K562 (cell line): ENCODE results near the gene LST1. TPM values are rescaled to one million over a fixed set of nuclear protein-coding genes. Genes with fewer than 3 reads are reported as not detected.

Source experiments
- ARID2 ChIP-seq: fragments of 450-650 bp; IDR thresholded peaks from 2 replicates; pipeline ENCODE4 v1.6.1; 2017; ENCODE audit warnings: antibody characterized with exemption, mild to moderate bottlenecking
- BHLHE40 ChIP-seq: IDR thresholded peaks from 2 replicates; pipeline ENCODE4 v1.6.1; 2011; ENCODE audit warnings: low read length, improper control_type of control experiment
- C11orf30 ChIP-seq: fragments of 450-650 bp; IDR thresholded peaks from 2 replicates; pipeline ENCODE4 v1.6.1; 2016; ENCODE audit warnings: low read depth, mild to moderate bottlenecking
- CXXC5 ChIP-seq: fragments of 250-450 bp; sonication (Bioruptor Pico); IDR thresholded peaks from 2 replicates; pipeline ENCODE4 v1.8.0; 2022; ENCODE audit warnings: inconsistent platforms, mild to moderate bottlenecking, moderate library complexity
- EWSR1 ChIP-seq: fragments of 450-650 bp; IDR thresholded peaks from 2 replicates; pipeline ENCODE4 v1.6.1; 2018; ENCODE audit warnings: borderline replicate concordance, mild to moderate bottlenecking, low read depth, moderate library complexity; ENCODE audit not compliant: partially characterized antibody
- HDAC8 ChIP-seq: fragments of 450-650 bp; IDR thresholded peaks from 2 replicates; pipeline ENCODE4 v1.6.1; 2016; ENCODE audit warnings: mild to moderate bottlenecking, missing genetic modification characterization, moderate library complexity, missing compliant biosample characterization
- HLTF ChIP-seq: fragments of 450-650 bp; IDR thresholded peaks from 2 replicates; pipeline ENCODE4 v1.6.1; 2016
- MYBL2 ChIP-seq, 2 experiments: fragments of 450-650 bp in 1 of 2; sonication (generic) in 1 of 2; formaldehyde crosslinking in 1 of 2; IDR thresholded peaks; 2 replicates each; pipeline versions ENCODE4 v1.6.1 to v1.8.1; 2017 to 2022; ENCODE audit warnings: borderline replicate concordance in 1 of 2, inconsistent platforms in 1 of 2, low read depth in 1 of 2, mild to moderate bottlenecking in 1 of 2, missing genetic modification reagents in 1 of 2, moderate library complexity in 1 of 2
- NCOA1 ChIP-seq: fragments of 450-650 bp; IDR thresholded peaks from 2 replicates; pipeline ENCODE4 v1.6.1; 2016; ENCODE audit warnings: low read depth
- NR2C1 ChIP-seq, 2 experiments: fragments of 450-650 bp; IDR thresholded peaks; 2 replicates each; pipeline ENCODE4 v1.6.1; 2017; ENCODE audit warnings: mild to moderate bottlenecking in 2 of 2, antibody characterized with exemption in 1 of 2, inconsistent platforms in 1 of 2, missing compliant biosample characterization in 1 of 2, missing genetic modification characterization in 1 of 2
- POLR2A ChIP-seq: fragments of 450-650 bp; conservative IDR thresholded peaks from 2 replicates; pipeline ENCODE4 v1.6.1; 2016
- POLR2AphosphoS5 ChIP-seq: IDR thresholded peaks from 2 replicates; pipeline ENCODE4 v1.6.1; 2011; ENCODE audit warnings: mild to moderate bottlenecking, low read depth, low read length, moderate library complexity; ENCODE audit not compliant: control insufficient read depth, insufficient read depth
- POLR2B ChIP-seq: fragments of 450-650 bp; IDR thresholded peaks from 2 replicates; pipeline ENCODE4 v1.6.1; 2018; ENCODE audit warnings: low read depth; ENCODE audit not compliant: partially characterized antibody
- POLR3G ChIP-seq: IDR thresholded peaks from 2 replicates; pipeline ENCODE4 v1.6.1; 2011; ENCODE audit not compliant: insufficient read length, insufficient replicate concordance; ENCODE audit errors: extremely low read depth
- PYGO2 ChIP-seq: fragments of 450-650 bp; IDR thresholded peaks from 2 replicates; pipeline ENCODE4 v1.6.1; 2016; ENCODE audit warnings: mild to moderate bottlenecking, missing genetic modification characterization, moderate library complexity, missing compliant biosample characterization
- SIN3B ChIP-seq: fragments of 450-650 bp; IDR thresholded peaks from 2 replicates; pipeline ENCODE4 v1.6.1; 2017; ENCODE audit warnings: low read depth, mild to moderate bottlenecking, moderate library complexity
- THRAP3 ChIP-seq: fragments of 450-650 bp; IDR thresholded peaks from 2 replicates; pipeline ENCODE4 v1.6.1; 2016; ENCODE audit warnings: mild to moderate bottlenecking, inconsistent platforms, borderline replicate concordance
- ZNF175 ChIP-seq: fragments of 200-800 bp; sonication (Bioruptor generic); IDR thresholded peaks from 2 replicates; pipeline ENCODE4 v1.6.1; 2016; ENCODE audit warnings: low read depth, mild to moderate bottlenecking, missing genetic modification characterization, missing compliant biosample characterization
- ZNF224 ChIP-seq: sonication (generic); formaldehyde crosslinking; IDR thresholded peaks from 2 replicates; pipeline ENCODE4 v1.8.0; 2022; ENCODE audit warnings: mild to moderate bottlenecking, missing genetic modification reagents
- ZNF76 ChIP-seq: fragments of 250-450 bp; sonication (Bioruptor Pico); IDR thresholded peaks from 2 replicates; pipeline ENCODE4 v1.4.0; 2020; ENCODE audit warnings: mild to moderate bottlenecking, moderate library complexity, borderline replicate concordance
- ZNF77 ChIP-seq: fragments of 250-450 bp; sonication (Bioruptor Pico); IDR thresholded peaks from 2 replicates; pipeline ENCODE4 v1.5.0; 2020
- polyA plus RNA-seq, 8 experiments: library from polyadenylated mRNA; depleted of rRNA in 4 of 8; stranded (reverse) in 5 of 8; unstranded in 3 of 8; fragments of >200 nt; fragmentation: Nextera tagmentation in 2 of 8; fragmentation: Illumina TruSeq in 1 of 8; extraction: Ambion mirVana in 2 of 8; extraction: Trizol in 1 of 8; gene quantifications; 2 replicates each; pipeline versions ENCODE4 v1.2.1 to v1.2.3, GENCODE V29; 2011 to 2014; ENCODE audit warnings: inconsistent platforms in 1 of 8, missing spikeins in 1 of 8
- total RNA-seq, 7 experiments: library from RNA; depleted of rRNA in 6 of 7; stranded (reverse); fragments of >200 nt in 6 of 7; fragmentation: Illumina TruSeq in 2 of 7; extraction: Trizol in 2 of 7; gene quantifications; 2 replicates each; pipeline versions ENCODE4 v1.2.1 to v1.2.3, GENCODE V29; 2011 to 2021; ENCODE audit warnings: low replicate concordance in 1 of 7
- TF ChIP-seq, protein P1 (sequence below): sonication (generic); formaldehyde crosslinking; IDR thresholded peaks from 2 replicates; pipeline ENCODE4 v1.4.0; 2020; ENCODE audit warnings: mild to moderate bottlenecking, missing genetic modification reagents
- TF ChIP-seq, protein P2 (sequence below): IDR thresholded peaks from 2 replicates; pipeline ENCODE4 v1.6.1; 2011; ENCODE audit not compliant: insufficient read length; ENCODE audit errors: extremely low read depth
- TF ChIP-seq, protein P3 (sequence below): fragments of 250-450 bp; sonication (Bioruptor Pico); IDR thresholded peaks from 2 replicates; pipeline ENCODE4 v1.4.0; 2020; ENCODE audit warnings: borderline replicate concordance

Gene LST1
- total and polyA plus RNA-seq, 9 of the 15 experiments (the other 6 are each of a cell fraction or from before 2014, with no cell fraction given), result 0.82 to 7.8 (median 1.7) TPM

DNA sequence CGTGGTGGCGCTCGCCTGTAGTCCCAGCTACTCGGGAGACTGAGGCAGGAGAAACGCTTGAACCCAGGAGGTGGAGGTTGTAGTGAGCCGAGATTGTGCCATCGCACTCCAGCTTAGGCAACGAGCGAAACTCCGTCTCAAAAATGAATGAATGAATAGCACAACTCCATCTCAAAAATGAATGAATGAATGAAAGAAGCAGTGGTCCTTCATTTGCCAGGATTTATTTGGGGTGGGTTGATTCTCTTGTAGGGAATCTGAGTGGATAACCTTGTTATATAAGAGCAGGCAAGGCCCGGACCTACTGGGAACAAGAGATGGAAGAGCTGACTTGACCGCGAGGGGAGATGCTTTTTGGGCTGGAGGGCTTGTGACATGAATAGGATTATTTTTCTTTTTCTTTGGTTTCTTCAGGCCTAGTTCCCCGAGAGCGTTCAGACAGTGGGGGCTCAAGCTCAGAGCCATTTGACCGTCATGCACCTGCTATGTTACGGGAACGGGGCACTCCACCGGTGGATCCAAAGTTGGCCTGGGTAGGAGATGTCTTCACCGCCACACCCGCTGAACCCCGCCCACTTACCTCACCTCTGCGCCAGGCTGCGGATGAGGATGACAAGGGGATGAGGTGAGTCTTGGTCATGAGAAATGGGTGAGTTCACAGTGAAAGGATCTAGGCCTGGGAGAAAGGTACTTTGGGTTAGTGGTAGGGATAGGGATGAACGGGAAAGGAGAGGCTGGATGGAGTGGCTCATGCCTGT is 44.3 kb downstream of the LST1 start (continued):
- TF ChIP-seq ARID2 (no peak), POLR2B (peak; percentile 69), THRAP3 (no peak), SIN3B (no peak), ZNF224 (peak; percentile 33; the same call in 1 of the 2 replicates), ZNF77 (CRISPR knock-in tag) (no peak), BHLHE40 (no peak), ZNF76 (CRISPR knock-in tag) (no peak), POLR3G (no peak), C11orf30 (no peak), CXXC5 (CRISPR knock-in tag) (0 out of 2 replicates have a peak, but pooled peaks have one; percentile 8), EWSR1 (no peak), NCOA1 (no peak), MYBL2 (IDR thresholded peaks at IDR 0.05; ENCODE audit: low read depth) (no peak), MYBL2 (CRISPR knock-in tag; IDR thresholded peaks at IDR 0.05; ENCODE audit: borderline replicate concordance) (no peak), ZNF175 (CRISPR knock-in tag) (no peak), POLR2AphosphoS5 (peak; percentile 35; the same call in 1 of the 2 replicates), NR2C1 (IDR thresholded peaks at IDR 0.05) (no peak), NR2C1 (tag; IDR thresholded peaks at IDR 0.05) (no peak), POLR2A (peak; percentile 68), HLTF (no peak), PYGO2 (tag) (no peak), HDAC8 (tag) (no peak)
- TF ChIP-seq, protein P1, sequence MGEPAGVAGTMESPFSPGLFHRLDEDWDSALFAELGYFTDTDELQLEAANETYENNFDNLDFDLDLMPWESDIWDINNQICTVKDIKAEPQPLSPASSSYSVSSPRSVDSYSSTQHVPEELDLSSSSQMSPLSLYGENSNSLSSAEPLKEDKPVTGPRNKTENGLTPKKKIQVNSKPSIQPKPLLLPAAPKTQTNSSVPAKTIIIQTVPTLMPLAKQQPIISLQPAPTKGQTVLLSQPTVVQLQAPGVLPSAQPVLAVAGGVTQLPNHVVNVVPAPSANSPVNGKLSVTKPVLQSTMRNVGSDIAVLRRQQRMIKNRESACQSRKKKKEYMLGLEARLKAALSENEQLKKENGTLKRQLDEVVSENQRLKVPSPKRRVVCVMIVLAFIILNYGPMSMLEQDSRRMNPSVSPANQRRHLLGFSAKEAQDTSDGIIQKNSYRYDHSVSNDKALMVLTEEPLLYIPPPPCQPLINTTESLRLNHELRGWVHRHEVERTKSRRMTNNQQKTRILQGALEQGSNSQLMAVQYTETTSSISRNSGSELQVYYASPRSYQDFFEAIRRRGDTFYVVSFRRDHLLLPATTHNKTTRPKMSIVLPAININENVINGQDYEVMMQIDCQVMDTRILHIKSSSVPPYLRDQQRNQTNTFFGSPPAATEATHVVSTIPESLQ (CRISPR knock-in tag), result no peak
- TF ChIP-seq, protein P2, sequence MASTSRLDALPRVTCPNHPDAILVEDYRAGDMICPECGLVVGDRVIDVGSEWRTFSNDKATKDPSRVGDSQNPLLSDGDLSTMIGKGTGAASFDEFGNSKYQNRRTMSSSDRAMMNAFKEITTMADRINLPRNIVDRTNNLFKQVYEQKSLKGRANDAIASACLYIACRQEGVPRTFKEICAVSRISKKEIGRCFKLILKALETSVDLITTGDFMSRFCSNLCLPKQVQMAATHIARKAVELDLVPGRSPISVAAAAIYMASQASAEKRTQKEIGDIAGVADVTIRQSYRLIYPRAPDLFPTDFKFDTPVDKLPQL, result no peak
- TF ChIP-seq, protein P3, sequence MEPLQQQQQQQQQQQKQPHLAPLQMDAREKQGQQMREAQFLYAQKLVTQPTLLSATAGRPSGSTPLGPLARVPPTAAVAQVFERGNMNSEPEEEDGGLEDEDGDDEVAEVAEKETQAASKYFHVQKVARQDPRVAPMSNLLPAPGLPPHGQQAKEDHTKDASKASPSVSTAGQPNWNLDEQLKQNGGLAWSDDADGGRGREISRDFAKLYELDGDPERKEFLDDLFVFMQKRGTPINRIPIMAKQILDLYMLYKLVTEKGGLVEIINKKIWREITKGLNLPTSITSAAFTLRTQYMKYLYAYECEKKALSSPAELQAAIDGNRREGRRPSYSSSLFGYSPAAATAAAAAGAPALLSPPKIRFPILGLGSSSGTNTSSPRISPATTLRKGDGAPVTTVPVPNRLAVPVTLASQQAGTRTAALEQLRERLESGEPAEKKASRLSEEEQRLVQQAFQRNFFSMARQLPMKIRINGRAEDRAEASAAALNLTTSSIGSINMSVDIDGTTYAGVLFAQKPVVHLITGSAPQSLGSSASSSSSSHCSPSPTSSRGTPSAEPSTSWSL (CRISPR knock-in tag), result no peak
